Measurements from ENCODE around the gene COG5. TPM values are rescaled to one million over a fixed set of nuclear protein-coding genes. Genes with fewer than 3 reads are reported as not detected.
A peak's percentile ranks its signal among the peaks of the same experiment; 100 is the strongest.

COG5 gene
- total and polyA plus RNA-seq, 10 of the 15 experiments (the other 5 are each of a cell fraction or from before 2014, with no cell fraction given), result 5.5 to 27.9 (median 15.6) TPM

GRCh38 chr7:107579885-107580715 is 16.4 kb upstream of the COG5 start, which contains the start of gene BCAP29 (continued):
- TF ChIP-seq EED (IDR thresholded peaks at IDR 0.05; ENCODE audit: low read depth) (peak; percentile 49), MEF2B (IDR thresholded peaks at IDR 0.05; ENCODE audit: partially characterized antibody, poor library complexity, severe bottlenecking) (no peak), CEBPB (IDR thresholded peaks at IDR 0.05; ENCODE audit: borderline replicate concordance in 1 of 2, low read depth in 2 of 2, low read length in 2 of 2) (no peak), MTA2 (IDR thresholded peaks at IDR 0.05; ENCODE audit: low read depth) (no peak), TAF1 (IDR thresholded peaks at IDR 0.05; ENCODE audit: borderline replicate concordance, low read depth, low read length) (peak; percentile 36; the same call in 1 of the 2 replicates), RELA (IDR thresholded peaks at IDR 0.05; ENCODE audit: borderline replicate concordance, partially characterized antibody) (no peak), TCF12 (IDR thresholded peaks at IDR 0.05; ENCODE audit: low read depth, low read length) (no peak), CBX3 (IDR thresholded peaks at IDR 0.05; ENCODE audit: borderline replicate concordance, low read depth) (no peak), CBX5 (IDR thresholded peaks at IDR 0.05; ENCODE audit: low read depth) (no peak), MAX (IDR thresholded peaks at IDR 0.05; ENCODE audit: low read depth, low read length) (0 out of 2 replicates have a peak, but pooled peaks have one; percentile 8), SIN3A (IDR thresholded peaks at IDR 0.05; ENCODE audit: low read depth, low read length) (peak; percentile 82; the same call in 1 of the 2 replicates), YBX1 (IDR thresholded peaks at IDR 0.05) (no peak), CBFB (IDR thresholded peaks at IDR 0.05; ENCODE audit: low read depth) (no peak), SREBF2 (IDR thresholded peaks at IDR 0.05; ENCODE audit: low read length) (no peak), RAD51 (IDR thresholded peaks at IDR 0.05) (no peak), IKZF1 (conservative IDR thresholded peaks at IDR 0.05) (peak; percentile 93), BCLAF1 (IDR thresholded peaks at IDR 0.05) (peak; percentile 34; the same call in 1 of the 2 replicates), STAT1 (conservative IDR thresholded peaks at IDR 0.05) (no peak), YY1 (IDR thresholded peaks at IDR 0.05; ENCODE audit: low read depth, low read length) (no peak)
- TF ChIP-seq, protein P1, sequence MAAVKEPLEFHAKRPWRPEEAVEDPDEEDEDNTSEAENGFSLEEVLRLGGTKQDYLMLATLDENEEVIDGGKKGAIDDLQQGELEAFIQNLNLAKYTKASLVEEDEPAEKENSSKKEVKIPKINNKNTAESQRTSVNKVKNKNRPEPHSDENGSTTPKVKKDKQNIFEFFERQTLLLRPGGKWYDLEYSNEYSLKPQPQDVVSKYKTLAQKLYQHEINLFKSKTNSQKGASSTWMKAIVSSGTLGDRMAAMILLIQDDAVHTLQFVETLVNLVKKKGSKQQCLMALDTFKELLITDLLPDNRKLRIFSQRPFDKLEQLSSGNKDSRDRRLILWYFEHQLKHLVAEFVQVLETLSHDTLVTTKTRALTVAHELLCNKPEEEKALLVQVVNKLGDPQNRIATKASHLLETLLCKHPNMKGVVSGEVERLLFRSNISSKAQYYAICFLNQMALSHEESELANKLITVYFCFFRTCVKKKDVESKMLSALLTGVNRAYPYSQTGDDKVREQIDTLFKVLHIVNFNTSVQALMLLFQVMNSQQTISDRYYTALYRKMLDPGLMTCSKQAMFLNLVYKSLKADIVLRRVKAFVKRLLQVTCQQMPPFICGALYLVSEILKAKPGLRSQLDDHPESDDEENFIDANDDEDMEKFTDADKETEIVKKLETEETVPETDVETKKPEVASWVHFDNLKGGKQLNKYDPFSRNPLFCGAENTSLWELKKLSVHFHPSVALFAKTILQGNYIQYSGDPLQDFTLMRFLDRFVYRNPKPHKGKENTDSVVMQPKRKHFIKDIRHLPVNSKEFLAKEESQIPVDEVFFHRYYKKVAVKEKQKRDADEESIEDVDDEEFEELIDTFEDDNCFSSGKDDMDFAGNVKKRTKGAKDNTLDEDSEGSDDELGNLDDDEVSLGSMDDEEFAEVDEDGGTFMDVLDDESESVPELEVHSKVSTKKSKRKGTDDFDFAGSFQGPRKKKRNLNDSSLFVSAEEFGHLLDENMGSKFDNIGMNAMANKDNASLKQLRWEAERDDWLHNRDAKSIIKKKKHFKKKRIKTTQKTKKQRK (IDR thresholded peaks at IDR 0.05; ENCODE audit: low read depth, low read length), result no peak
- TF ChIP-seq, protein P2, sequence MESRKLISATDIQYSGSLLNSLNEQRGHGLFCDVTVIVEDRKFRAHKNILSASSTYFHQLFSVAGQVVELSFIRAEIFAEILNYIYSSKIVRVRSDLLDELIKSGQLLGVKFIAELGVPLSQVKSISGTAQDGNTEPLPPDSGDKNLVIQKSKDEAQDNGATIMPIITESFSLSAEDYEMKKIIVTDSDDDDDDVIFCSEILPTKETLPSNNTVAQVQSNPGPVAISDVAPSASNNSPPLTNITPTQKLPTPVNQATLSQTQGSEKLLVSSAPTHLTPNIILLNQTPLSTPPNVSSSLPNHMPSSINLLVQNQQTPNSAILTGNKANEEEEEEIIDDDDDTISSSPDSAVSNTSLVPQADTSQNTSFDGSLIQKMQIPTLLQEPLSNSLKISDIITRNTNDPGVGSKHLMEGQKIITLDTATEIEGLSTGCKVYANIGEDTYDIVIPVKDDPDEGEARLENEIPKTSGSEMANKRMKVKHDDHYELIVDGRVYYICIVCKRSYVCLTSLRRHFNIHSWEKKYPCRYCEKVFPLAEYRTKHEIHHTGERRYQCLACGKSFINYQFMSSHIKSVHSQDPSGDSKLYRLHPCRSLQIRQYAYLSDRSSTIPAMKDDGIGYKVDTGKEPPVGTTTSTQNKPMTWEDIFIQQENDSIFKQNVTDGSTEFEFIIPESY (IDR thresholded peaks at IDR 0.05), result no peak
